ENCODE results near the gene RPN2.
A peak's percentile ranks its signal among the peaks of the same experiment; 100 is the strongest.

RPN2 gene

DNA sequence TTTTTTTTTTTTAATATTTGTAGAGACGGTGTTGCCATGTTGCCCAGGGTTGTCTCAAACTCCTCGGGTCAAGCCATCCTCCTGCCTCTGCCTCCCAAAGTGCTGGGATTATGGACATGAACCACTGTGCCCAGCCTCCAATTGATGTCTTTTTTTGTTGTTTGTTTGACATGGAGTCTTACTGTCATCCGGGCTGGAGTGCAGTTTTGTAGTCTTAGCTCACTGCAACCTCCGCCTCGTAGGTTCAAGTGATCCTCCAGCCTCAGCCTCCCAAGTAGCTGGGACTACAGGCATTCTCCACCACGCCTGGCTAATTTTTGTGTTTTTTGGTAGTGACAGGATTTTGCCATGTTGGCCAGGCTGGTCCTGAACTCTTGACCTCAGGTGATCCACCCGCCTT lies 9.7 kb downstream of the RPN2 start:
- no peak for DNase-seq

DNA sequence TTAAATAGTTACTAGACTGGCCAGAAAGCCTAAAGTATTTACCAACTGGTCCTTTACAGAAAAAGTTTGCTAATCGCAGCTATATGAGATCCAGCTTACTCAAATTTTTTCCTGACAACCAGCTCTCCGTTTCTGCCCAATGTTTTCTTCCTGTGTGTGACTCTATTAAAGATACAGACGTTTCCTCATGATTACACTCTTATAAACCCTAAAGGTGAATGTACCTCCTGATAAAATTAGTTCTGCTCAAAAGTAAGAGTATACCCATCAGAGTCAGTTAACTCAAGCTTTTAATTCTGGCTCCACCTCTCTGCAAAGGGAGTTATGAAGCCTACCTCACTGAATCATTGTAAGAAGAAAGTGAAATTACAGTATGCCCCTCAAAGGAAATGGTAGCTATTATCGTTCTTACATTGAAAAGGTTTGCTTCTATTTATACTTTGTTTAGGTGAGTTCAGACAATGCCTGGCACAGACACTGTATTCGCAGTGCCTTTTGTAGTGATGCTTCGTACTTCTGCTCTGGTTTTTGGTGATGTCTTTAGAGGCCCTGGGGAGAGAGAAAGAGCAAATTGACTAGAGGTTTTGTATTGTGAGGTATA lies 10.4 kb downstream of the RPN2 start:
- no peak for DNase-seq

DNA sequence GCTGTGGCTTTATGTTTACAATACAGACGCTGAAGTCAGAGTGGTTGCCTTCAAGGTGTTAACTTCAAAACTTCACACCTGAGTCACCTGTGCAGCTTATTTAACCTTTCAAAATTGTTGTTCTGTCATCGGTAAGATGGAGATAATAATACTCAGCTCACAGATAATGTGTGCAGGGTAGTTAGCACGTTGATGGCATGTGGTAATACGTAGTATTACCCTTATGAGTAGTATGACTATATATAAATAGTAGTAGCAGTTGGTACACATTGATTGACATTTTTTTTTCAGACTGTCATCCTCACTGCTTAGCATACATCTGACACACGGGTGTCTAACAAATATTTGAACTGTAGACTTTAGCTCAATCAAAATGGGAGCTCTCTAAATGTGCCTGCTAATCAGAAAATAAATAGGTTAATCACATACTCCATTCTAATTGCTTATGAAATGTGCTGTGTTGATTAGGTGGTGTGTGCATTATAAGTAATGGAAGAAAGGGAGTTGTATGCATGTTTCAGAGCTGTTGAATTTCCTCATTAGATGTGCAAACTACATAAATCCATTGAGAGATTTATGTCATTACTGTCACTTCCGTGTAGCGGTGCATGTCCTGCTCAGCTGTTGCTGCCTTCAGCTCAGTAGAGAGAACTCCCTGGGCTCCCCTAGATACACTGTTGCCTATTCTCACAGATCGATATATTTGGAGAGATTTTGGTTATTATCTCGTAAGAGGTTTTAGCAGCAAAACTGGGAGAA lies 11.4 kb downstream of the RPN2 start:
- no peak for DNase-seq

GRCh38 chr20:37192137-37192854 lies 13.2 kb downstream of the RPN2 start:
- DNase-seq: peak; percentile 80 to 81

- no peak for DNase-seq
Observed at GRCh38 chr20:37193226-37193625, 14.1 kb downstream of the RPN2 start.

GRCh38 chr20:37193821-37194220 lies 14.7 kb downstream of the RPN2 start:
- DNase-seq: no peak

GRCh38 chr20:37194621-37195417 lies 15.7 kb downstream of the RPN2 start:
- DNase-seq: no peak

- DNase-seq: no peak
Observed at GRCh38 chr20:37198932-37199660, 20.0 kb downstream of the RPN2 start.

DNA sequence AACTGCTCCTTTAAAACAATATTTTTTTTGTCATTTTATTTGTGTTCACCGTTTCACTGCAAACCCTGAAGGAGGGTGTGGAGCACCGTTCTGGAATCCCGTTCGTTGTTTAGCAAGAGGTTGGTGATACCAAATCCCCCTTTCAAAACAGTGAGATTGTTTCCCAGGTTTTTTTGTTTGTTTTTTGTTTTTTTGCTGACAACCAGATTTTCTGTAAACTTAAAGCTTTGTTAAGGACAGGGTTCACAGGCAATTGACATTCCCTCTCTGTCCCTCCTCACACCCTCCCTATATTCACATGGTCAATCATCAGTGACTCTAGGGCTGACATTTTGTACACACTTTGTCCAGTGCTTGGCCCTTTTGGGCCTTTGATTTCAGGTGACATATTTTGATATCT lies 21.2 kb downstream of the RPN2 start:
- no peak for DNase-seq

DNA sequence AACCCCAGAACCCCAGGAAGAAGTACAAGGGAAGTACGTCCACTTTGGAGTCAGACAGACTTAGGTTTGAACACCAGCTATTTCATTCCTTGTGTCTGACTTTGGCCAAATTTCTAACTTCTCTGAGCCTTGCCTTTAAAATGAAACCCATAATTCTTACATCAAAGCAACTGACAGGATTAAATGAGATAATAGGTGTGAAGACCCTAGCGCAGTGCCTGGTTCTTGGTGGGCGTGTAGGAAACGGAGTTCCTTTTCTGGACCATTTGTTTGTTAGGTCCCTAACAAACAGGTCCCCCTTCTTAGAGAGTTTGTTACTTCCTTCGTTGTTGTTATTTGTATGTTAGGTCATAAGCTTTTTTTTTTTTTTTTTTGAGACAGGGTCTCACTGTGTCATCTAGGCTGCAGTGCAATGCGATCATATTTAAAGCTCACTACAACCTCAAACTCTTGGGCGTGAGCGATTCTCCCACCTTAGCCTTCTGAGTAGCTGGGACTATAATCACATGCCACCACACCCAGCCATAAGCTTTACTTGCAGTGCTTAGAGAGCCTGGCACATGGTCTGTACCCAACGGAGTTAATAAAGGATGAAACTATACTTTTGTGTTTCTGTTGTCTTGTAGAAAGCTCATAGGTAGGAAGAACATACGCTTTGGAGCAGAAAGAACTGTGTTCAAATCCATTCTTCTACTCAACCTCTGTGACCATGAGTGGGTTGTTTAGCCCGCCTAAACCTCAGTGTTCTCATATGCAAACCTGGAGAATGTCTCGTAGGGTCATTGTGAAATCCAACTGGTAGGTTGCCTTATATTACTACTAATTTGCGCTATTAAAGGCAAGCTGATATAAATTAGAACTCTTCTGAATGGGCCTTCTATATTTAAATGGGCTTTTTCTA lies 22.0 kb downstream of the RPN2 start:
- no peak for DNase-seq

GRCh38 chr20:37201827-37202162 lies 22.7 kb downstream of the RPN2 start:
- no peak for DNase-seq

DNA sequence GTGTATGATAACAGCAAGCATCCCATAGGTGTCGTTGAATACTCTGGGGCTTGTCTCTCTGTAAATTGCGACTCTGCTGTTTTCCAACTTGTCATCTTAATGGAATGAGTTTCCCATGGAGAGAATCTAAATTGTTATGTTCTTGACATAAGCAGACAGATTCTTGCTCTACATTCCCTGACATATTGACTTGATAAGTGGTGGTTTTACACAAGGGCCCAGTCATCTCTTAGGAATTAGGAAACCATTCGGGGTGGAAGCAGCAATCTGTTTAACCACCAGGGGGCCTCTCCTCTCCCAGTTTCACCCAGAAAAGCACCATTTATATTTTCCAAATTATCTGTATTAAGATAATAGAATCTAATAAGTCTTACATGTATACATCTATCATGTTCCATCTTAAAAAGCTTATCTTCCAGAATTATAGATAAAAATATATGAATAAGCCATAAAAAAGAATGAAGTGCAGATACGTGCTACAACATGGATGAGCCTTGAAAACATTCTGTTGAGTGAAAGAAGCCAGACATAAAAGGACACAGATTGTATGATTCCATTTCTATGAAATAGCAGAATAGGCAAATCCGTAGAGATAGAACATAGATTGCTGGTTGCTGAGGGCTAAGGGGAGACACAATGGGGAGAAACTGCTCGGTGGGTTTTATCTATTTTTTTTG lies 23.3 kb downstream of the RPN2 start:
- peak; percentile 49 to 59 for DNase-seq

DNA sequence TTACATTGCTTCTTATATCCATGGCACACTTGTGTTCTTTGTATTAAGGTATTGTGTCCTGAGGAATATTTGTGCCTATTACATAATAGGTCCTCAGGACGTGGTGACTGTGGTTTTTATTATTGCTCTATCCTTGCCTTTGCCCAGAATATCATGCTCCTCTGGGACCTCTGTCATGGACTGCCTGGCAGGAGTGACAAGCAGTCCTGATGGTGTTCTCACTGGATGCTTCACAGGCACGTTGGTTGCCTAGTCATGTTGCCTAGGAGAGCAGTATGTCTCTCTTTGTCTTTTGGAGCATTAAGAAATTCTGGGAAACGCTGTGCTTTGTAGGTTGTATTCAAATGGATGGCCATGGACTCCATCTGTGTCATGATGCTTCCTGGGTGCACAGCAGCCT lies 24.9 kb downstream of the RPN2 start:
- no peak for DNase-seq

- no peak for DNase-seq
Observed at GRCh38 chr20:37205130-37205529, 26.0 kb downstream of the RPN2 start.

GRCh38 chr20:37205794-37206193 lies 26.7 kb downstream of the RPN2 start:
- DNase-seq: no peak

GRCh38 chr20:37207171-37207570 lies 28.0 kb downstream of the RPN2 start:
- DNase-seq: no peak

DNA sequence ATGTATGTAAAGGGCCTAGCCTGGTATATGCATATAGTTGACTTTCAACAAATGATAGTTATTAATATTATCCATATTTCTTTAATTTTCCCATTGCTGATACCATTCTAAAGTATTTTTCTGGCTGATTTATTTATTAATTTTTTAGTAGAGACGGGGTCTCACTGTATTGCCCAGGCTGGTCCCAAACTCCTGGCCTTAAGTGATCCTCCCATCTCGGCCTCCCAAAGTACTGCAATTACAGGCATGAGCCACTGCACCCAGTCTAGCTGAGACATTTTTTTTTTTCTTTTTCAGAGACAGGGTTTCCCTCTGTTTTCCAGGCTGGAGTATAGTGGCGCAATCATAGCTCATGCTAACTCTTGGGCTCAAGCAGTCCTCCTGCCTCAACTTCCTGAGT lies 30.1 kb downstream of the RPN2 start:
- DNase-seq: no peak

- DNase-seq: no peak
Observed at GRCh38 chr20:37209661-37210314, 30.7 kb downstream of the RPN2 start.

DNA sequence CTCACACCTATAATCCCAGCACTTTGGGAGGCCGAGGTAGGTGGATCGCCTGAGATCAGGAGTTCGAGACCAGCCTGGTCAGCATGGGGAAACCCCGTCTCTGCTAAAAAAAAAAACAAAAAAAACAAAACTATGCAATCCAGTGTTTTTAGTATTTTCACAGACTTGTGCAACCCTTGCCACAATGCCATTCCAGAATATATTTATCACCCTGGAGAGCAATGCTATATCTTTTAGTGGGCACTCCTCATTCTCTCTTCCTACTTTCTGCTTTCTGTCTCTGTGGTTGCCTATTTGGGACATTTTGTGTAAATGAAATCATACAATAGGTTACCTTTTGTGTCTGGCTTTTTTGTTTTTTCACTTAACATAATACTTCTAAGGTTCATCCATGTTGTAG lies 39.3 kb downstream of the RPN2 start:
- no peak for DNase-seq

GRCh38 chr20:37218976-37219375 lies 39.8 kb downstream of the RPN2 start:
- no peak for DNase-seq
